Subcutaneous preadipocyte (primary cell): ENCODE data around the gene EVC. TPM values are rescaled to one million over a fixed set of nuclear protein-coding genes. Genes with fewer than 3 reads are reported as not detected.

Source experiments
- total RNA-seq: library from RNA; depleted of rRNA; stranded (reverse); fragments of >200 nt; gene quantifications from 2 replicates; pipeline ENCODE4 v1.2.3, GENCODE V29; 2012

The EVC gene
- total RNA-seq: 36.7 and 47.3 TPM in 2 replicates

DNA sequence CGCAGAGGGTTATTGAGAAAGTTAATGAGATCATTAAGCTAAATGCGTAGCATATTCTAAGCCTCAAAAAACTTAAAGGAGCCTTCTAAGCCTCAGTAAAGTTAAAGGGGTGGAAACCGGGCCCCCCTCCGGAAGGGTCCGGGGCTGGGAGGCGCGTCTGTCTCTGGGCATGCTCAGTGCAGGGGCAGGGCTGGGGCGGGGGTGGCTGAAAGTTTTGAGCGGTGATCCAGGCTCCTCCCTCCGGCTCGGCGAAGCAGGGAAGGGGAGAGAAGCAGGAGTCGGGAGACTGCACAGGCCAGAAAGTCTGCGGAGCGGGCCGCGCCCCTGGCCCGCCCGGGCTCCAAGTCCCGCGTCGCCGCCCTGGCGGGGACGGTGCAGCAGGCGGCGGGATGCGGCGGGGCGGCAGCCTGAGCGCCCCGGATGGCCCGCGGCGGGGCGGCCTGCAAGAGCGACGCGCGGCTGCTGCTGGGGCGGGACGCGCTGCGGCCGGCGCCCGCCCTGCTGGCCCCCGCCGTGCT is at the start of gene EVC:
Gene EVC (plus strand): TSS at position 241 of the 518 bp plus-strand sequence. CDS start 180 bp downstream, at position 421.

DNA sequence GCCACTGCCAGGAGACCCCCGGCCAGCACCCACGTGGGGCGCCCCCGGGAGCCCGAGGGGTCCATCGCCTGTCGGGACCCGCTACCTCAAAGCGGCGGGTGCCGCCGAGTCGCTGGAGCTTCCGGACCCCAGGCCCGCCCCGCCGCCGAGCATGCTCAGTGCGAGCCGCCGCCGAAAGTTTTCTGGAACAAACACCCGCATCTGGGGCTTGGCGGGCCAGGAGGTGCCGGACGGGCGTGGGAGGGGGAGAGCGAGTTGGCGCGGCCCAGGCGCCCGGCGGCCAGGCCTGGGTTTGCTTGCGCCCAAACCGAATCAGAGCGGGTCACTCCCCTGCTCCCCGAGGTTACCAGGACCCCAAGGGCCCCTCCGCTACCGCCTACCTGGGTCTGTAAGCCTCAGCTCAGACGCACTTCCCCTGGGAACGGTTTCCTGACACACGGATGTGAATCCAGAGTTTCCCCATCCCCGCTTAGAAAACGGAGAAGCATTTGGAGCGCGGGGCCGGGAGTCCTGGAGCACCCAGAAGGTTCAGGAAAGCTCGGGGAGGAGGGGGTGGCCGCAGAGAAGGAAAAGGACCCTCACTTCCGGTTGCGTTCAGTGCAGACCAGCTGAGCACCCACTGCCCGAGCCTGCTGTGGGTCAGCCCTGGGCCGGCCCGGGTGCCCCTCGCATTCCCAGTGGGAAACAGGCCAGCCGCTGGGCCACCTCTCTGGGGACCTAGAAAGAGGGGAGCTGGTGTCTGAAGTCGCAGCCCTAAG is 2.4 kb upstream of the EVC start, which contains the start of gene EVC2:
Gene EVC2 (minus strand): TSS at position 111 of the 758 bp plus-strand sequence. CDS start 46 bp downstream, at position 65.

Other genes with a start within 250 kb of the EVC start
- 9.0 and 9.2 TPM in 2 replicates for gene EVC2, start 2.6 kb upstream of the EVC start, total RNA-seq
- under 0.01 TPM in 1 of 2 replicates, not detected in the other for gene CRMP1, start 181.9 kb downstream of the EVC start, total RNA-seq